ENCODE results near the gene ANO7.

Gene ANO7

DNA sequence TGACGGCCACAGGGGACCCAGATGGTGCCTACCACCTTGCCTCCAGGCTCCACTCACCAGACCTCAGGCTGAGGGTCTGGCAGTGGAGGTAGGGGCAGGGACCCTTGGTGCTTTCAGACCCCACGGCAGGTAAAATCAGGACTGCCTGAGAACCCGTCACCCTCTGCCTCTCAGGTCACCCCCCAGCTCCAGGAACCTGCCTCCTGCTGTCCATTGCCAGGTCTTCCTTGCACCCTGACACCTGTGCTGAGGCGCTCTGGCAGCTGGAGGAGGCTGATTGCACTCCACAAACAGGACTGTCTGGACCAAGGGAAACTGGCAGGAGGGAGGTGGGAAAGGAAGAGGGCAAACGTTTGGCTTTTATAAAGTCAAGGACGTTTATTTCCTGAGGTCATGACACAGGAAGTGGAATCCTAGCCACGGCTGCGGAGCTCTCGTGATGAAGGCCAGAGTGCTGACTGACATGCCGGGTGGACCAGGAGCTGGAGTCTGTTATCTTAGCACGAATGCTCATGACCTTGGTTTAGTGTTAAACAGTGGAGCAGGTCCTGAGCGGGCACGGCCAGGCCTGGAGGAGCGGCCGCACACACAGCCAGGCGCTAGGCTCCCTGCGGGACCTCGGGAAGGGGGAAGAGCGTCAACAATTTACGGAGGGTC, 40.5 kb downstream of the ANO7 start:
- DNase-seq: no peak

- no peak for DNase-seq
Observed at GRCh38 chr2:241229563-241230401, 41.3 kb downstream of the ANO7 start.

- no peak for DNase-seq
Observed at GRCh38 chr2:241230435-241230834, 42.0 kb downstream of the ANO7 start.

DNA sequence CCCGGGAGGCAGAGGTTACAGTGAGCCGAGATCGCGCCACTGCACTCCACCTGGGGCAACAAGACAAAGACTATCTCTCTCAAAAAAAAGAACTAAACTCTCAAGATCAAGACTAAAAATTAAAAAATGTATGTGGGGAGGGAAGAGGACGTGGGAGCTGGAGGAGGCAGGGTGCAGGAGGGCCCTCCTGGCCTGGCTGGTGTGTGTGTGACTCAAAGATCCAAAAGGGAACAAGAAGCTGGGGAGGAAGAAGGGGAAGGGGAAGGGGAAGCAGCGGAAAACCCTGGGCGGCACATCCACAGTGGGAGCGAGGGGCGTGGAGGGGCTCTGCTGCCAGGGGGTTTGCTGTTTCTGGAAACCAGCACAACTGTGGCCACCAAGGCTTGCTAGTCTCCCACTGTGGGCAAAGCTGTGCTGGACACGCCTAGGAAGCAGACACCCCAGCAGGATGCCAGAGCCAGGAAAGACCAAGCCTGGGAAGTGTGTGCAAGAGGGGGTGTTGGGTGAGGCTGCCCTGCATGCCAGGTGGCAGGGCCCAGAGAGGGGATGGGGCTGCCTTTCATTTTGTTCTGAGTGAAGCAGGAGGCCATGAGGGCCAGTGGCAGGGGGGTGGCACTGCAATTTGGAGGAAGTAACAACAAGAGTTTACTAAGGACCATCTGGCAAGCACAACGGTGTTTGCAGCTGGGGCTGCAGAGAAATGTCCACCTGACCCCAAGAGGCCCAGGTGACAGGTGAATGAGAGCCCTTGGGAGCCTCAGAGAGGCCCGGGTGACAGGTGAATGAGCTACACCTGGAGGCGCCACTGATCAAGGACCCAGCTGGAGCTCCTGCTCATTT, 44.5 kb downstream of the ANO7 start:
- DNase-seq: no peak

GRCh38 chr2:241234066-241234790, 45.8 kb downstream of the ANO7 start:
- DNase-seq: no peak

- no peak for DNase-seq
Observed at GRCh38 chr2:241234962-241235740, 46.7 kb downstream of the ANO7 start.

- no peak for DNase-seq
Observed at GRCh38 chr2:241235859-241236593, 47.5 kb downstream of the ANO7 start.

GRCh38 chr2:241237047-241237446, 48.6 kb downstream of the ANO7 start:
- no peak for DNase-seq

GRCh38 chr2:241237949-241238371, 49.5 kb downstream of the ANO7 start:
- no peak for DNase-seq

GRCh38 chr2:241238693-241239198, 50.3 kb downstream of the ANO7 start:
- DNase-seq: no peak

- DNase-seq: no peak
Observed at GRCh38 chr2:241239552-241240202, 51.2 kb downstream of the ANO7 start.

- DNase-seq: no peak
Observed at GRCh38 chr2:241240320-241241004, 52.0 kb downstream of the ANO7 start.

DNA sequence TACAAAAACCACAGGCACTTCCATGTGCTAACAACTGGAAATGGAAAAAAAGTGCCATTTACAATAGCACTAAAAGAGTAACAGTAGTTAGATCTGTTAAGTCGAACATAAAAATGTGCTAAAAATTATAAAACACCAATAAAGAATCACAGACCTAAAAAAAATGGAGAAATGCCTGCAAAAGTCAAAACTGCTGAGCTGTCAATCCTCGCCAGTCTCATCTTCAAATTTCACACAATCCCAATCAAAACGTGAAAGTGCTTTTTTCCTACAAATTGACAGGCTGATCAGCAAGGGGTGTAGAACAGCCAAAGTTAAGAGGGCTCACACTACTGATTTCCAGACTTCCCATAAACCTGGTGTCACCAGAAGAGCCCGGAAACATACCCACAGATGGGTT, 53.2 kb downstream of the ANO7 start:
- no peak for DNase-seq

DNA sequence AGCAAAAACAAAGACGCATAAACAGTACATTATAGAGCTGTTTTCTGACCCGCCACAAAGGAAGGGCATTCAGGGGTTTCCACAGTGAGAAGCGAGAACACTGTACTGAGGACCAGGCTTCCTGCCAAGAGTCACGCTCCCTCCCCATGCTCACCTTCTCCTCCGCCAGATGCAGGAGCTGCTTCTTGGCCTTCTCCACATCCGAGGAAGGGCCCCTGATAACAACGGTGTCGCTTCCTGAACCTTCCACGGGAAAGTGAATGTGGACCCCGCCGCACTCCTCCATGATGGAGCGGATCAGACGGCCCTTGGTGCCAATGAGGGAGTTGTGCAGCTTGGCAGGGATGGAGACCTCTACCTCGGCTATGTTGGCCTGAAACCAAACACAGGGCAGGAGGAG, 53.8 kb downstream of the ANO7 start:
- DNase-seq: no peak

DNA sequence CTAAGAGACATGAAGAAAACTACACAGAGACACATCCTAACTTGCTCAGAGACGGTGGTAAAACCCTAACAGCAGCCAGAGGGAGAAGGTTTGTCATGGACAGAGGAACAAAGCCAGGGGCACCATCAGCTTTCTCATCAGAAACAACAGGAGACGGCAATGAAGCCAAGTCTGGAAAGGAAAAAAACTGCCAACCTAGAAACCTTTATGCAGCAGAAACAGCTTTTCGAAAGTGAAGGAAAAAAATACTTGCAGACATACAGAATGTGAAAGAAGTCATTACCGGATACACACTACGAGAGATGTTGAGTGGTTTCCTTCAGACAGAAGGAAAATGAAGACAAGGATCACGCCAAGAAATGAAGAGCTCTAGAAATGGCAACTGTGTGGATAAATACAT, 55.9 kb downstream of the ANO7 start:
- DNase-seq: no peak

DNA sequence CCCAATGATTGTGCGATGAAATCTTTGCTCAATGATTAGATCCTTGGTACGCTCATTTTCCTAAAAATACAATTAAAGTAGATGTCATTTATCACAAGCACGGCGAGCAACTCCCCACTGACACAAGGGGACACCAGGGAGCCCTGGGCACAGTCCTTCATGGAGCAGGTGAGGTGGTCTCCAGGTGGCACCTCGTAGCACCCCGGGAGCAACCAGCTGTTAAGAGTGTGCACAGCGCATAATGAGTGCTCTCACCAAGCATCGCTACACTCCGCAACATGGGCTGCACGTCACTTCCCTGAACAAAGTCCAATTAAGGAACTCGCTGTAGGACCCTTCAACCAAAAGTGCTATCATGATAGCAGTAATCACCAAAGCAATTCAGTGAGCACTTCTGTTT, 59.8 kb downstream of the ANO7 start:
- no peak for DNase-seq

GRCh38 chr2:241248897-241249296, 60.4 kb downstream of the ANO7 start:
- DNase-seq: no peak

- no peak for DNase-seq
Observed at GRCh38 chr2:241249654-241250053, 61.2 kb downstream of the ANO7 start.

DNA sequence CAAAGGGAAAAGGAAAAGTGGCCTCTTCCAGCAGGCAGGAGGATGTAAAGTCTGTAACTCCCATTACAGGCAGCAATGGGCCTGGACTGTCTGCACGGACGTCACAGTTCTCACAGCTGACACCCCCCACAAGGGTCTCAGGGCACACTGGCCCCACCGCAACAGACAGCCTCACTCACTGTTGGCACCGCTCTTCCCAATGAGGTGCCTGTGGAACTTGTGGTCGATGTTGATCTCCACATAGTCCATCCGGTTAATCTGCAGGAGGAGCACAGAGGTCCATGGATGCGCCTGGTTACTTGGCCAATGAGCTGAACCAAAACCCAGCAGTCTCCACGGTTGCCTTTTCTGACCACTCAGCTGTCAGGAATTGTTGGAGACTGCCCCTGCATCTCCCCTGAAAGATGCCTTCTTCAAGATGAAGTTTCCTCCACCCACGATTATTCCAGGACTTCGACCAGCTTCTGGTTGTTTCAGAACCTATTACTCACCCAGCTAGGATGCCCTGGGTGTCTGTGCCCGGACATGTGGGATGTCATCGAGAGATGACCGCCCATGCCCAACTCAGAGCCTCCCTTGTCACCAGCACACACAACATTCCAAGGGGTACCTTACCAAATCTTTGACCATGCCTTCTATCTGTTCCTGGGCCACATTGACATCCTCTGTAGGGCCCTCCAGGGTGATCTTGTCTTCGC, 64.5 kb downstream of the ANO7 start:
- DNase-seq: no peak

Data from KG1 (cell line).